D721Med (cell line): ENCODE results near the gene CALHM3.

Source experiments
- DNase-seq: peaks from one replicate; pipeline ENCODE4 v3.0.0; 2011; ENCODE audit warnings: low spot score; ENCODE audit not compliant: insufficient read length
- FAIRE-seq: peaks from 2 replicates; lab custom pipeline; 2011; peaks lifted over from hg19 to GRCh38; lab: Jason Lieb, UNC
- CTCF ChIP-seq: IDR thresholded peaks from 2 replicates; pipeline ENCODE4 v1.5.1; 2012; ENCODE audit warnings: mild to moderate bottlenecking, control low read depth; ENCODE audit not compliant: insufficient read depth; ENCODE audit errors: missing control alignments

Gene CALHM3

GRCh38 chr10:103478671-103479070 lies 369 bp downstream of the CALHM3 start:
- DNase-seq (no peak), FAIRE-seq (no peak)
- TF ChIP-seq CTCF, result no peak

- DNase-seq (no peak), FAIRE-seq (no peak)
- TF ChIP-seq CTCF, result no peak
Measured at GRCh38 chr10:103476046-103476768, 2.8 kb downstream of the CALHM3 start.

- FAIRE-seq, result no peak
- DNase-seq, result no peak
- no peak for TF ChIP-seq CTCF
Measured at GRCh38 chr10:103475437-103475836, 3.6 kb downstream of the CALHM3 start.

- no peak for FAIRE-seq
- DNase-seq, result no peak
- TF ChIP-seq CTCF, result no peak
Measured at GRCh38 chr10:103474077-103474476, 5.0 kb downstream of the CALHM3 start.

- DNase-seq (no peak), FAIRE-seq (no peak)
- TF ChIP-seq CTCF, result no peak
Measured at GRCh38 chr10:103473261-103473671, 5.8 kb downstream of the CALHM3 start.

GRCh38 chr10:103472005-103472404 lies 7.0 kb downstream of the CALHM3 start:
- no peak for TF ChIP-seq CTCF
- FAIRE-seq (no peak), DNase-seq (no peak)

GRCh38 chr10:103470761-103471653 lies 8.0 kb downstream of the CALHM3 start:
- FAIRE-seq, result no peak
- DNase-seq, result no peak

More at GRCh38 chr10:103470761-103471653, 8.0 kb downstream of the CALHM3 start:
- no peak for TF ChIP-seq CTCF
